Right renal cortex interstitium (tissue), 3 donors: Measurements from ENCODE around the gene KRI1. TPM values are rescaled to one million over a fixed set of nuclear protein-coding genes. Genes with fewer than 3 reads are reported as not detected.
"Not testable (repeated sequence)": the region's sequence is repeated elsewhere in the genome, so short reads cannot be mapped to it uniquely, and the experiment has no call there.

ENCODE experiments used
- DNase-seq, 3 donors: peaks; one replicate each; pipeline ENCODE4 v3.0.0-alpha.2; 2013; ENCODE audit warnings: low read depth in 3 of 3, low spot score in 2 of 3
- polyA plus RNA-seq, 3 donors: library from polyadenylated mRNA; unstranded; fragments of 120-200 nt; gene quantifications; one replicate each; pipeline ENCODE4 v1.2.1, GENCODE V29; 2013; ENCODE audit not compliant: insufficient read length in 3 of 3

Gene KRI1
- polyA plus RNA-seq, 3 donors, result 28.7 to 38.8 (median 37.1) TPM

DNA sequence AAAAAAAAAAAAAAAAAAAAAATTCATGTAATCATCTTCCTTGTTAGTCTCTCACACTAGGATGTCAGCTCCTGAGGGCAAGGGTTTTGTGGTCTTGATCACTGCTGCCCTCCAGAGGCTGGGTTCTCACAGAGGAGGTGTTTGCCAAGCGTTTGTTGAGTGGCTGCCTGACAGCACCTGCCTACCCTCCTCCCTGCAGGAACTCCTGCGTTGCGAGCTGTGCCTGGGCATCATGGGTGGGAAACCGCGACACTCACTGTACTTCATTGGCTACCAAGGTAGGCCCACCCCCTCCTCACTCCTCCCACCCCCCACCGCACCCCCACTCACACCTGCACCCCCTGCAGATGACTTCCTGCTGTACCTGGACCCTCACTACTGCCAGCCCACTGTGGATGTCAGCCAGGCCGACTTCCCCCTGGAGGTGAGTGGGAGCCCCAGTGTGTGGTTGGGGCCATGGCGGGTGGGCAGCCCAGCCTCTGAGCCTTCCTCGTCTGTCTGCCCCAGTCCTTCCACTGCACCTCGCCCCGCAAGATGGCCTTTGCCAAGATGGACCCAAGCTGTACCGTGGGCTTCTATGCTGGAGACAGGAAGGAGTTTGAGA lies 14.0 kb downstream of the KRI1 start:
- DNase-seq, result no peak

DNA sequence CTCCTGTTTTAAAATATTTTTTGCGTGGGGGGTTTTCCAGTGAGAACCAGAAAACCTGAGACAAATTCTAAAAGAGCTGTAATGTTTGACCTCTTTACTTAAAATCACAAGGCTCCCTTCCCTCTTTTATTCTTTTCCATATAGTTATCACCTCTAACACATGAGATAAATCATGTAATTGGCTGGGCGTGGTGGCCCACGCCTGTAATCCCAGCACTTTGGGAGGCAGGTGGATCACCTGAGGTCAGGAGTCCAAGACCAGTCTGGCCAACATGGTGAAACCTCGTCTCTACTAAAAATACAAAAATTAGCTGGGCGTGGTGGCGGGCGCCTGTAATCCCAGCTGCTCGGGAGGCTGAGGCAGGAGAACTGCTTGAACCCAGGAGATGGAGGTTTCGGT lies 14.8 kb downstream of the KRI1 start:
- DNase-seq, result not testable (repeated sequence)

GRCh38 chr19:10550336-10550735 lies 15.5 kb downstream of the KRI1 start:
- no peak for DNase-seq

DNA sequence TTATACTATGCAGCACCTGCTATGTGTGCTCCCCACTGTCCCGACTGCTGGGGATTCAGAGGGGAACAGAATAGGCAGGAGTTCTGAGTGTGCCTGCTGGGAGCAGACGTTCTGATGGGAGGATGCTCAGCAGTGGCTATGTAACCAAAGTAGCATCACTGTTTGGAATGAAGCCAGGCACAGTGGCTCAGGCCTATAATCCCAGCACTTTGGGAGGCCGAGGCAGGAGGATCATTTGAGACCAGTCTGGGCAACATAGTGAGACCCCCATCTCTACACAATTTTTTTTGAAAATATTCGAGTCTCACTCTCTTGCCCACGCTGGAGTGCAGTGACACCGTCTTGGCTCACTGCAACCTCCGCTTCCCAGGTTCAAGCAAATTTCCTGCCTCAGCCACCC lies 16.1 kb downstream of the KRI1 start:
- DNase-seq, result no peak

DNA sequence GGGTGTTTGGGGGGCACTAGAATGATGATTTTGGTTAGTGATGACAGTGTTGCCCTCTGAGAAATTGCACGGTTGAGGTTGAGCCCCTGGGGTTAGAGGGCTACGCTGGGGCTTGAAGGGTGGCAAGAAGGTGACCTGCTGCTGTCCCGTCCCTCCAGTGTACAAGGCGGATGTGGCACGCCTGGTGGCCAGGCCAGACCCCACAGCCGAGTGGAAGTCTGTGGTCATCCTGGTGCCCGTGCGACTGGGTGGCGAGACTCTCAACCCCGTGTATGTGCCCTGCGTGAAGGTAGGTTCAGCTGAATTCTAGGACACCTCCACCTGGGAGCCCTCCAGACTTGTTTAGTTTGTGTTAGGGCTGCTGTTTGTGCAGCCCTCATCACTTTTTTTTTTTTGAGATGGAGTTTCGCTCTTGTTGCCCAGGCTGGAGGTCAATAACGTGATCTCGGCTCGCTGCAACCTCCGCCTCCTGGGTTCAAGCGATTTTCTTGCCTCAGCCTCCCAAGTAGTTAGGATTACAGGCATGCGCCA lies 17.0 kb downstream of the KRI1 start:
- no peak for DNase-seq

GRCh38 chr19:10546817-10547216 lies 19.0 kb downstream of the KRI1 start:
- no peak for DNase-seq

DNA sequence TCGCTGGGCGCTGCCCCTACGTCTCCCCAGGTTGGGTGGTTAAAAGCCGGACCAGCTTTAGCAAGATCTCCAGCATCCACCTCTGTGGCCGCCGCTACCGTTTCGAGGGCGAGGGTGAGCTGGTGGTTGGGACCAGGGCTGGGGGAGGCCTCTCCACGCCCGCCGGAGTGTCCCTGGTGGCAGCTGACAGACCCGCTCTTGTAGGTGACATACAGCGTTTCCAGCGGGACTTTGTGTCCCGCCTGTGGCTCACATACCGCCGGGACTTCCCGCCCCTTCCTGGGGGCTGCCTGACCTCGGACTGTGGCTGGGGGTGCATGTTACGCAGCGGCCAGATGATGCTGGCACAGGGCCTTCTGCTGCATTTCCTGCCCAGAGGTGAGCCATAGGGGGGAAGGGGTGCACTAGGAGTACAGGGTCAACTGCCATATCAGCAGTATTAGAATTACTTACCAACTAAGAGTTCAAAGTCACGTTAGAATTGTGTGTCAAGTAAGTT lies 21.0 kb downstream of the KRI1 start:
- DNase-seq, result no peak

DNA sequence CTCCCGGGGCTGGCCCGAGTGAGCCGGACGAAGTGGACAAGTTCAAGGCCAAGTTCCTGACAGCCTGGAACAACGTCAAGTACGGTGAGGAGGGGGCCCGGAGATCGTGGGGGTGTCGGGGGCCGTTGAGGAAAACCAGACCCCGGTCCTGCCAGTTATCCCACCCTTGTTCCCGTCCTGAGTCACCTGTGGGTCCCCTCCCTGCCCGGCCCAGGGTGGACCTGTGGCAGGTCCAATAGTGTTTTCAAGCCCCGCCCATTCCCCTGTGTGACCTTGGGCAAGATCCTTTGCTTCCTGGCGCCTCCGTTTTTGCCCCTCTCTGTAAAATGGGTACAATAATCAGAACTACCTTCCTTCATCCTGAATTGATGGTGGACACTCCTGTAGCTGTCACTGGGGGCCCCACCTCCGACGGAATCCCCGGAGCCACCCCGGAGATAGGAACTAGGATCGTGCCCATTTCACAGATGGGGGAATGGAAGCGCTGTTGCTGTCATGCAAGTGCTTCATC lies 21.5 kb downstream of the KRI1 start:
- DNase-seq, result no peak

GRCh38 chr19:10543420-10544241 lies 22.2 kb downstream of the KRI1 start, which contains the start of gene ATG4D:
TSS of gene ATG4D (plus strand) at chr19:10543904. CDS start at chr19:10544091, 187 bp downstream.
- no peak for DNase-seq

DNA sequence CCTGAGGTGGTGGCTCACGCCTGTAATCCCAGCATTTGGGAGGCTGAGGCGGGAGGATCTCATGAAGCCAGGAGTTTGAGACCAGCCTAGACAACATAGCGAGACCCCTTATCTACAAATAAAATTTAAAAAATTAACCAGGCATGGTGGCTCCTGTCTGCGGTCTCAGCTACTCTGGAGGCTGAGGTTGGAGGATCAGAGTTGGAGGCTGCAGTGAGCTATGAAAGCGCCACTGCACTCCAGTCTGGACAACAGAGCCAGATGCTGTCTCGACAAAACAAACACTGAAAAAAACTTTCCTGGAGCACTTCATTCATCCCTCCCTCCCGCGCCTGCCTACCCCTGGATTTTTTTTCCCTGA lies 22.8 kb downstream of the KRI1 start:
- no peak for DNase-seq

GRCh38 chr19:10539016-10539415 lies 26.8 kb downstream of the KRI1 start:
- not testable (repeated sequence) for DNase-seq

GRCh38 chr19:10538204-10538983 lies 27.4 kb downstream of the KRI1 start:
- no peak for DNase-seq

- no peak for DNase-seq
These were observed 28.1 kb downstream of the KRI1 start for GRCh38 chr19:10537668-10538067.

DNA sequence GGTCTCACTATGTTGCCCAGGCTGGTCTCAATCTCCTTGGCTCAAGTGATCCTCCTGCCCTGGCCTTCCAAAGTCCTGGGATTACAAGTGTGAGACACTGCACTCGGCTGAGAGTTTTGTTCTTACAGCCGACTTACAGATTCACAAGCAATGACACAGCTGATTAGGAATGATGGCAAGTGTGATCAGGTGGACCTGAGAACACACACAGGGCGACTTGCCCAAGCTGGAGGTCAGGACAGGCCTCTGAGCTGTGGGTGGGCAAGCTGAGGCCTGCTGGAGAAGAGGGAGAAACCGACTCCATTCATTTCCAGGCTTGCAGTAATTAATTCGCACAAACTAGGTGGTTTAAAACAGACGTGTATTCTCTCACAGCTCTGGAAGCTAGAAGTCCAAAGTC lies 30.2 kb downstream of the KRI1 start:
- no peak for DNase-seq

- no peak for DNase-seq
These were observed 32.0 kb downstream of the KRI1 start for GRCh38 chr19:10533646-10534386.

GRCh38 chr19:10532457-10532856 lies 33.4 kb downstream of the KRI1 start:
- DNase-seq, result no peak

GRCh38 chr19:10526887-10527286 lies 38.9 kb downstream of the KRI1 start:
- DNase-seq, result not testable (repeated sequence)

DNA sequence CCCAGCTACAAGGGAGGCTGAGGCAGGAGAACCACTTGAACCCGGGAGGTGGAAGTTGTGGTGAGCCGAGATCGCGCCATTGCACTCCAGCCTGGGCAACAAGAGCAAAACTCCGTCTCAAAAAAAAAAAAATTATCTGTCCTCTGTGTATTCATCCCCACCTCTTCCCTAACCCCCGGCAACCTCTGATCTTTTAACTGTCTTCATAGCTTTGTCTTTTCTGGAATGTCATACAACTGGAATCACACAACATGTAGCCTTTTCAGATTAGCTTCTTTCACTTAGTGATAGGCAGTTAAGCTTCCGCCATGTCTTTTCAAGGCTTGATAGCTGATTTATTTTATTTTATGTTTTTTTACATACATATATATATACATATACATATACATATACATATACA lies 40.2 kb downstream of the KRI1 start:
- DNase-seq, result no peak

- no peak for DNase-seq
These were observed 42.6 kb downstream of the KRI1 start for GRCh38 chr19:10523135-10523636.
